CMK (cell line): ENCODE results near the gene CMBL.
"Not testable (repeated sequence)": the region's sequence is repeated elsewhere in the genome, so short reads cannot be mapped to it uniquely, and the experiment has no call there.

Source experiments
- DNase-seq: peaks from one replicate; pipeline ENCODE4 v3.0.0-alpha.2; 2010; ENCODE audit warnings: low read depth

CMBL gene

DNA sequence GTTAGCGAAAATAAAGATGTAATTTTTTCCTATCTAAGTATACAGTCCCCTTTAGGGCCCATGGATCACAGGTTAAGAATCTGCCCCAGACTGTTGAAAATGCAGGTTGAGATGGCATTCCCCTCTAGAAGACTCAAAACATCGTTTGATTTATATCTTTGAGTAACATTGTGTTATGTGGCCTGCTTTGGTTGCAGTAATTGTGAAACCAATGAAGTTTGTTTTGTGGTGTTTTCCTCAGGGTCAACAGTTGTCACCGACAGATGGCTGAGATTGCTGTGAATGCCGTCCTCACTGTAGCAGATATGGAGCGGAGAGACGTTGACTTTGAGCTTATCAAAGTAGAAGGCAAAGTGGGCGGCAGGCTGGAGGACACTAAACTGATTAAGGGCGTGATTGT, 49.8 kb downstream of the CMBL start:
- no peak for DNase-seq

DNA sequence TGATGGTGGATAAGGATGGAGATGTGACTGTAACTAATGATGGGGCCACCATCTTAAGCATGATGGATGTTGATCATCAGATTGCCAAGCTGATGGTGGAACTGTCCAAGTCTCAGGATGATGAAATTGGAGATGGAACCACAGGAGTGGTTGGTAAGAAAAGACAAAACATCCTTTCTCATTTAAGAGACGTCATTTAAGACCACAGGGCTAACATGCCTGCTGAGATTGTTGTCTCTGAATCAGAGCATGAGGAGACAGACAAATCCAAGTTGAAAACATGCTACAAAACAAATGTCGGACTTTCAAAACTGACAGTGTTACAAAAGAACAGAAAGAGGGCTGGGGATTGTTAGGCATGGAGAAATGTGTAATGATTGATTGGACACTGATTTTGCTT, 53.0 kb downstream of the CMBL start:
- no peak for DNase-seq

DNA sequence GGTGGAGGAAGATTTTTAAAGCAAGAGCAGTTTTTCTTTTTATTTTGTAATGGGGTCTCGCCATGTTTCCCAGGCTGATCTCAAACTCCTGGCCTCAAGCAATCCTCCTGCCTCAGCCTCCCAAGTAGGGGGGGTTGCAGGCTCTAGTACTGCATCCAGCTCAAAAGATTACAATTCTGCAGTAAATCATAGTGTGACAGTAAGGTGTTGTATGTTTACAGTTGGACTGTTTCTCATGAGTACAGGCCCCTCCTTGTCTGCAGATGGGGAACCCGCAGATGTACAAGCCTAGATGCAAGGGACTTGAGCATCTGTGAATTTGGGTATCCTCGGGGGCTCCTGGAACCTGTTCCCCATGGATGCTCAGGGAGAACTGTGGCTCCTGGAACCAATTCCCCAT, 54.3 kb downstream of the CMBL start:
- DNase-seq: no peak

DNA sequence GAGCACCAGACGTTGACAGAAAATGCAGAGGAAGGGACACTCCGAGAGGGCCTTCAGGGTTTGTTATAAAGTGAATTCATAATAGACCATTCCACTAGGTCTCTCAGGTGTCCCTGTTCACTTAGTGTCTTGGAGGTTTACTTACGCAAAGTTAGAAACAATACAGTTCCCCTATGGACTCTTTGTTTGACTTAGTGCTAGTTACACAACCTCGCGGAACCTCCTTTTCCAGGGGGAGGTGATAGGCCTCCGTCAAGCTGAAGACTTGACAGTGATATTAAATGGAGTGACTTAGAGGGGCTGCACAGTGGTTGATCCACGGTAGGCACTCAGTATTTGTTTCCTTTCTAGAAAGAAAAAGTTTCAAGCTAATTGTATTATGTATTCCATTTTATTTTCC, 56.3 kb downstream of the CMBL start:
- no peak for DNase-seq

DNA sequence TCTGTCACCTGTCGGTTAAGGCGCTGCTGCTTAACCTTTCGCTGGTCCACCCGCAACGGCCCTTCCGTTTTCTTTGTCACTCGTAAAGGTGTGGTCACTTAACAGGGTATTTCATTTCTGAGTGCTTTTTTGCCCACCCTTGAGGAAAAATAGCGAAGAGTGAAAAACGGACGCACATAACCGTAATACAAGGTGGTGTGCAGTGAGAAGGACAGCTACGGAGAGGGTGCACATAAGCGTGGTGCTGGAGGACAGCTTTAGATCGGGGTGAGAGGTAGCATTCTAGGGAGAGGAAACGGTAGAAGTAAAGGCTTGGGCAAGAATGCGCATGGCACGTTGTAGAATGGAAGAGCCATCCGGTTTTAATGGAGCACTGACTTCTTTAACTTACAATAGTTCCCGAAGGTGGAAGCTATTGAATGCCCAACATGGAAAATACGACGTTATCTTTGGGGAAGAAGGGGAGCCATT, 56.9 kb downstream of the CMBL start:
- DNase-seq: peak; percentile 52

DNA sequence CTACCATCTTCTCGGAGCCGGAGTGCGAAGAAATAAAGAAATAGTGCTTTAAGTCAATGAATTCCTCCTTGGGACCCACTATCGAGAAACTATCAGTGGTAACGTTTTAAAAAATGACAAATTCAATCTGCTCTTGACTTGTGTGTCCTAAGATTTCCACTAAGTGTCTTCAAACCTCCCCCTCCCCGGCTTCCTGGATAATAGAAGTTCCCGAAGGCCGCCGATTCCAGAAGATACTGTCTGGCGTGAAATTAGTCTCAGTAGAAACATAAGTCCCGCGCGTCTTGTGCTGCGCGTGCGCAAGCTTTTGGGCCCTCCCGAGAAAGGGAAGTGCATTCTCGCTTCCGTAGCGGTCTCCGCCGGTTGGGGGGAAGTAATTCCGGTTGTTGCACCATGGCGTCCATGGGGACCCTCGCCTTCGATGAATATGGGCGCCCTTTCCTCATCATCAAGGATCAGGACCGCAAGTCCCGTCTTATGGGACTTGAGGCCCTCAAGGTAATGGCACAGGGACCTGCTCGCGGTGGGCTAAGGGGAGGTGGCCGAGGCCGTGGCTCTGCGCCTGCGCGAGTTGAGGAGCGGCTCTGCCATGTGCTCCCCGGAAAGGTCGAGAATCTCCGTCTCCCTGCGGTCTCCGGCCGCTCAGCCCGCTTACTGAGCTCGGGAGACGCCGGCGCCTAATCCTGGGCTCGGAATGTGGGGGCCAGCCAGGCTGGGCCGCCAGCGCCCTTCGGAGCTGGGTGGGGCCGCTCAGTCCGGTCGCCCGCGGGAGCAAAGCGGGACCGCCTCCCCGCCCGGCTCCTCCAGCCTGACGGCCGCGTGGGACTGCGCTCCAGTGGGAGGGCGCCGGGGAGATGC, 57.5 kb downstream of the CMBL start, which contains the start of gene CCT5:
TSS of gene CCT5 (plus strand) at position 333 of the 858 bp plus-strand sequence. CDS start at position 394, 61 bp downstream.
- peak; percentile 97 for DNase-seq

DNA sequence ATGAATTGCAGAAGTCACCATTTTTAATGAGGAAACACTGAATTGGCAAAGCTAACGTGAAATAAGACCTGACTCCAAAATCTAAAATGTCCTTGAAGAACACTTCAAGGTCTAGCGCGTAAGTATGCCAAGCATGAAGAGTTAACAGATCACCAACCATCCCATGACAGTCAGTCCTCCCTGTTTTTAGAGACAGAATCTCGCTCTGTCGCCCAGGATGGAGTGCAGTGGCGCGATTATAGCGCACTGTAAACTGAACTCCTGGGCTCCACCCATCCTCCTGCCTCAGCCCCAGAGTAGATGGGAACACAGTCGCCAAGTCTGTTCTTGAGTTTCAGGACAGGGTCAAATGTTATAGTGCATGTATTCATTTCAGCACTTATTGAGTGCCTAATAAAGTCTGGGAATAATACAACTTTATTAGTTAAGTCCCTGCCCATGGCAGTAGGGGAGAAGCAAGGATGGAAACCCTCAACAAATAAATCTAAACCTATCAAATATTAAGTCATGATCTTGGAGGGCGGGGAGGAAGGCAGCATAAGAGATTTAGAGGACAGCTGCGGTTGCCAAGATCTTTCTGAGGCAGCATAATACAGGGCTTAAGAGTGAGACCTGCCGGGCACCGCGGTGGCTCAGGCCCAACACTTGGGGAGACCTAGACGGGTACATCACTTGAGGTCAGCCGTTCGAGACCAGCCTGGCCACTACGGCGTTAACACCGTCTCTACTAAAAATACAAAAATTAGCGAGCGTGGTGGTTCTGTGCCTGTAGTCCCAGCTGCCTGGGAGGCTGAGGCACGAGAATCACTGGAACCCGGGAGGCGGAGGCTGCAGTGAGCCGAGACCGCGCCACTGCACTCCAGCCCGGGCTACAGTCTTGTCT, 59.1 kb downstream of the CMBL start:
- DNase-seq: no peak

DNA sequence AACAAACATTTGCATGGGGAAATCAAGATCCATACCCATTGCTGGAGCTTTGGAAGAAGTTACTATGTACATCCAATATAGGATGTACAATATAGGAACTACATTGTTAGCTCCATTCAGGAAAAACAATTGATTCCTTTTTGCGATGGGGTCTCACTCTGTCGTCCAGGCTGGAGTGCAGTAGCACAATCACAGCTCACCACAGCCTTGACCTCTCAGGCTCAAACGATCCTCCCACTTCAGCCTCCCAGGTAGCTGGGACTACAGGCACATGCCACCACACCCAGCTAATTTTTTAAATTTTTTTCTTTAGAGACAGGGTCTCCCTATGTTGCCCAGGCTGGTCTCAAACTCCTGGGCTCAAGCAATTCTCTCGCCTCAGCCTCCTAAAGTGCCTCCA, 60.5 kb downstream of the CMBL start:
- not testable (repeated sequence) for DNase-seq

DNA sequence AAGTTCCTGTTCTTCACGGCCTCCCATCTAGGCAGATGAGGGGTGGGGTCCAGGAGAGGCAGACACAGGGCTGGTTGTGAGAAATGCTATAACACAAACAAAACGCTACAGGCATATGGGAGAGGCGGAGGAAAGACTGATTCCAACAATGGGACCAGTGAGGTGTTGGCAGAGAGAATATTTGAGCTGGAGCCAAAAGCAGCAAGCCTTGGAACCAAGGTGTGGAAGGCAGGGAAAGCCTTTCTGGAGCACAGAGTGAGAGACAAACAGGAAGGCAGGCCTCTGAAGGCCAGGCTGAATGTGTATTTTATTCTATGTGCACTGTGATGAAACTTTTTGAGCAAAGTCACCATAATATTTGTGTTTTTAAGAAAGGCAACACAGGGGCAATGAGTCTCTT, 60.9 kb downstream of the CMBL start:
- no peak for DNase-seq

DNA sequence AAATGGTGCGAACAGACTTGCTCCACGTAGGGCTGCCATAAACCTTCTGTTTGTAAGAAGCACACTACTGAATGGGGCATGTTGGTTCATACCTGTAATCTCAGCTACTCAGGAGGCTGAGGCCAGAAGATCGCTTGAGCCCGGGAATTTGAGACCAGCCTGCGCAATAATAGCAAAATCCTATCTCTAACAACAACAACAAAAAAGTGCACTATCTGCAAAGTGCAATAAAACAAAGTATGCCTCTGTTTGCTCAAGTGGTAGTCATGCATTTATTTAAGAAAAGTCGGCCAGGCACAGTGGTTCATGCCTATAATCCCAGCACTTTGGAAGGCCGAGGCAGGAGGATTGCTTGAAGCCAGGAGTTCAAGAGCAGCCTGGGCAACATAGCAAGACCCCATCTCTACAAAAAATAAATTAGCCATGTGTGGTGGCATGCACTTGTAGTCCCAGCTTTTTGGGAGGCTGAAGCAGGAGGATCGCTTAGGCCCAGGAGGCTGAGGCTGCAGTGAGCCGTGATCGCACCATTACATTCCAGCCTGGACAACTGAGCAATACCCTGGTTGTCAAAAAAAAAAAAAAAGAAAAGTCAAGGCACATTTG, 63.3 kb downstream of the CMBL start:
- no peak for DNase-seq

DNA sequence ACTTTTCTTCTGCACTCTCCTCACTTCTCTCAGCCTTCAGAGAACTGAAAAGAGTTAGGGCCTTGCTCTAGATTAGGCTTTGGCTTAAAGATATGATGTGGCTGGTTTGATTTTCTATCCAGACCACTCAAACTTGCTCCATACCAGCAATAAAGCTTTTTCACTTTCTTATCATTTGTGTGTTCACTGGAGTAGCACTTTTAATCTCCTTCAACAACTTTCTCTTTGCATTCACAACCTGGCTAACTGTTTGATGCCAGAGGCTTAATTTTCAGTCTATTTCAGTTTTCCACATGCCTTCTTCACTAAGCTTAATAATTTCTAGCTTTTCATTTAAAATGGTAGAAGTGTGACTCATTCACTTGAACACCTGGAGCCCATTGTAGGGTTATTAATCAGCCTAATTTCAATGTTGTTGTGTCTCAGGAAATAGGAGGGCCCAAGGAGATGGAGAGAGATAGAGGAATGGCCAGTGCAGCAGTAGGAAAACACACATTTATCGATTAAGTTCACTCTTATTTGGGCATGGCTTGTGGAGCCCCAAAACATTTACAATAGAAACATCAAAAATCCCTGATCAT, 64.0 kb downstream of the CMBL start:
- no peak for DNase-seq

DNA sequence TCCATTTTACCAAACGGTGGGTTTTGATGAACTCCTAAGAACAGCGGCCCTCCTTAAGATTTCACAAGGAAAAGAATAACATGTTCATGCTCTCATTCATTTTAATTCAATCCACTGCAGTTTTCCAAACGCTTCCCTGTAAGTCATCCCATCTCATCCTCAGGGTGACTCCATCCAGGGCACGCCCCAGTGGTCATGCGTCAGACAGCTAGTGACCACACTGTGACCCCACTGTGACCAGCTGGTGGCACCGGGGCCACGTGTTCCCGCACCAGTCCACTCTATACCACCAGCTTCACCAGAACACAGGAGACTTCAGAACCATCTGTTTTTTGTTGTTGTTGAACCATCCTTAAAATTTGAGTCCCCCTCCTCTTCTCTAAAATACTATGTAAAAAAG, 72.4 kb downstream of the CMBL start:
- DNase-seq: no peak

DNA sequence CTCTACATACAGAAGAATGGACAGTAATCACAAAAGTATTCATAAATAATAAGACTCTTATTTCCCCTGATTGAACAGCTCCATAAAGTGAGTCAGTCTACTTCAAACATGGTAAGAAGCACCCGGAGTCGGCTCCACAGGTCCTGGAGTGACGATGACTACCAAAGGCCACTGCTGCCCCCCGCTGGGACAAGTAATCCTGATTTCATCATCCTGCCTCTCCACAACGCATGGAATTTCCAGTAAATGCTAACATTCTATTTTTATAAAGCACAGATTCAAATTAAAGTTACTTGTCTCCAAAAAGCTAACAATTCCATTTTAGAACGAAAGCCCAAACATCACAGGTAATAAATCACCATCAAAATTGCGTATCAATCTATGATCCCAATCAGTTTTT, 74.2 kb downstream of the CMBL start:
- DNase-seq: no peak

DNA sequence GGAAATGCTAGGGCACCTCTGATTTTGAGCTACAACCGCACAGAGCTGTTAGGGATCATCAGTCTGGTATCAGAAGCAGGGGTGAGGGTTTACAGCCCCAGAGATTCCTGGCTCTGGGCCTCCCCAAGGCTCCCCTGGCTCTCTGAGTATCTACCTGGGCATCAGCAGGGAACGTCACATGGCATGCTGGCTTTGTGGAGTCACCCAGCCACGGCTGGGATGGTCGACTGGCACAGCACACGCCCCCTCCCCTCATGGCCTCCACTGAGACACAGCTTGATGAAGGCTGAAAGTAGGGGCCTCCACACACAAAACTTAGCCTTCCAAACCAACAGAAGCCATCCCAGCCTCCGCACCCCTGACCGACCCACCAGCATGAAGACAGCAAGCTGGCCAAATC, 74.7 kb downstream of the CMBL start:
- DNase-seq: no peak

DNA sequence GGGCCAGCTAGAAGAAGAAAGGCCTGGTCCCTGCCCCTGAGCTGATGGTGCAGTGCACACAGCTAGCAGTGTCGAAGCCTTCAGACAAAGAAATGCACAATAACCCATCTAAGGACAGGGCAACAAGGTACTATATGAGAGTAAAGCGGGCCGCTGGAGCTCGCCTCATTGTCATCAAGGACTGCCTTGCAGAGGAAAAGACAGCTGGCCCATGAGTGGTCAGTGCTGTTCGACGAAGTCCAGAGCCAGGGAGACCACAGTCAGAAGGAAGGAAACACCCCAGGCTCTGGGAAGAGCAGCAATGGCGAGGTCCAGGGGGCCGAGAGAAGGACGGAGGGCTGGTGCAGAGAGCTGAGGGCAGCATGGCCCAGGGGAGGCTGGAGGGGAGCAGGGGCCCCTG, 75.3 kb downstream of the CMBL start:
- DNase-seq: no peak

DNA sequence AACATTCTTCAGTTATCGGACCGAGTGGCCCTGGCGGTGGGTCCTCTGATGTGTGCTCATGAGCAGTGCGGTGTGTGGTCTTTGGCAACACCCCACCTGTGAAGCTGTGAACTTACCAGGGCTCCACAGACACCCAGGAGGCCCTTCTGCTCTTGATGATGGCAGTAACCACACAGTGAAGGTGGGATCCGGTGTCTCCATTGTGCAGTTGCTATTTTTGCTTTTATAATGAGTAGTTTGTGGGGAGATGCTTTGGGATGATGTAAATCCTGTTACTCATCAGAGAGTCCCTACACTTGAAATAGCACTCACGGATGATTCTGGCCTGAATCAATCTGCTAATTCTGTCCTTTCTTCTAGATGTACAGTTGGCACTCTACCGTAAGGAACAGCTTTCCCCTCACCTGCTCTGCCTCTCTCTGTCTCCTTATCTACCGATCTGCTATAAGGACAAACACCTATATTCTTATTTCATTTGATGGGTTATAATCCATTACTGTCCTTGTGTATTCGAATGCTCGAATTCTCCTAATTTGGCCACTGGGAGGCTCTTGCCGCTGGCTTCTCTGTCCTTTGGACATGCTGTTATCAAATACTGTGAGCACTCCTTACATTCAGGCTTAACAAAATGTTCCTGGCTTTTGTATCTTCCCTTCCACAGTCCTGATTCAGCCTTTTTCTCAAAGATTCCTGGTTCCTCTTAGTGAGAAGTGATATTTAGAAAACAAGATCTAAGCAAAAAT, 78.2 kb downstream of the CMBL start:
- DNase-seq: no peak

DNA sequence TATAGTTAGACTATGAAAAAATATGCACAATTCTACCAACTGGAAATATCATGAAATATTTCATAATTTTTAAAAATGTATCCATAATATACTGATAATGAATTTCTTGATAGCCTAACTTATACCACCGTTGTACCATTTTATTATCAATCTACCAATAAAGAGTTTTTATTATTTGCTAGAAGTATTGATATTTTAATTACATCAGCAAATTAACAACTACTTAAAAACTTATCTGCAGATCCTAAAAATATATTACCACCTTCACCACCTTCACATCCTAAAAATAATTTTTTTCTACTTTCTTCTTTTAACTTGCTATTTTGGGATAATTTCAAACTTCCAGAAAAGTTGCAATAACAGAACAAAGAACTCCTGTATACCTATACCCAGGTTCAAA, 79.4 kb downstream of the CMBL start:
- DNase-seq: no peak
